Left renal pelvis (tissue), 4 donors: ENCODE data around the gene PRR5. TPM values are rescaled to one million over a fixed set of nuclear protein-coding genes. Genes with fewer than 3 reads are reported as not detected.

Source experiments
- DNase-seq, 4 donors: peaks; one replicate each; pipeline ENCODE4 v3.0.0-alpha.2; 2013; ENCODE audit warnings: low read depth in 4 of 4, low spot score in 3 of 4
- polyA plus RNA-seq, 4 donors: library from polyadenylated mRNA; unstranded; fragments of 120-200 nt; gene quantifications; one replicate each; pipeline ENCODE4 v1.2.1, GENCODE V29; 2013; ENCODE audit not compliant: insufficient read length in 4 of 4

The PRR5 gene
- polyA plus RNA-seq, 4 donors: 18.7 to 36.9 (median 21.2) TPM

DNA sequence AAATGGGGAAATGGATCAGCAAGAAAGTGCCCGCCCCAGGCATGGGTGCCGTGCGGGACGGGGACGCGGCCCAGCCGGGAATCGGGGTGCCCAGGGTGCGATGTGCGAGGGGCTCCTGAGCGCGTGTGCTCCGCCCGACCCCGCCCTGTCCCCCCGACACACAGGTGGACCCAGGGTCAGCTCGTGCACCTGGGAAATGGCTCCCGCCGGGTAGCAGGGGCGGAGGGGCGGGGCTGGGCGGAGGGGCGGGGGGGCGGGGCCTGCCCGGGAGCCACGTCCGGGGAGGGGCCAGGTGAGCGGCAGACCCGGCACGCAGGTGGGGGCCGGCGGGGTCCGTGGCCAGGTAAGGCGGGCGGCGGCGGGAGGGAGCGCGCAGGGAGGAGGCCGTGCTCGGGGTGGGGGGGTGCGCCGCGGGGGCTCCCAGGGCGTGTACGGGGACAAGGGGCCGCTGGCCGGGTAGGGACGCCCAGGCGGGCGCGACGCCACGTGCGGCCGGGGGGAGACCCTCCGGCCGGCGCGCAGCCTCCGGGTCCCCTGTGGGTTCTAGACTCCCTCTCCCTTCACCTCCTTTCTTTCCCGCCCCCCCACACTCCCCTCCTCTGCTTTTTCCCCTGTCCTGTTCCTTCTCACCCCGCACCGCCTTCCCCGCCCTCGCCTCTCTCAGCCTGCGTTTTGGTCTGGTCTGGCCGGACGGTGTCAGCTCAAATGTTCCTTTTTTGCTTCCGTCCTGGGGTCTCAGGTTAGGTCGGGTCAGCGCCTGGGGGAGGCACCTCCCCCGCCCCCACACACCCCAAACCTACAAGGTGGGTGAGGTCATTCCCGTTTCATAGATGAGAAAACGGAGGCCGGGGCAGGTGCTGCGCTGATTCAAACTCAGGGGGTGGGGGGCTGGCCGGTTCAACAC is 50.5 kb downstream of the PRR5 start, which contains the start of gene ARHGAP8:
Gene ARHGAP8, plus strand, starts transcription at position 291 of the 904 bp plus-strand sequence. CDS start 33,953 bp downstream, outside the sequence.
- no peak for DNase-seq

DNA sequence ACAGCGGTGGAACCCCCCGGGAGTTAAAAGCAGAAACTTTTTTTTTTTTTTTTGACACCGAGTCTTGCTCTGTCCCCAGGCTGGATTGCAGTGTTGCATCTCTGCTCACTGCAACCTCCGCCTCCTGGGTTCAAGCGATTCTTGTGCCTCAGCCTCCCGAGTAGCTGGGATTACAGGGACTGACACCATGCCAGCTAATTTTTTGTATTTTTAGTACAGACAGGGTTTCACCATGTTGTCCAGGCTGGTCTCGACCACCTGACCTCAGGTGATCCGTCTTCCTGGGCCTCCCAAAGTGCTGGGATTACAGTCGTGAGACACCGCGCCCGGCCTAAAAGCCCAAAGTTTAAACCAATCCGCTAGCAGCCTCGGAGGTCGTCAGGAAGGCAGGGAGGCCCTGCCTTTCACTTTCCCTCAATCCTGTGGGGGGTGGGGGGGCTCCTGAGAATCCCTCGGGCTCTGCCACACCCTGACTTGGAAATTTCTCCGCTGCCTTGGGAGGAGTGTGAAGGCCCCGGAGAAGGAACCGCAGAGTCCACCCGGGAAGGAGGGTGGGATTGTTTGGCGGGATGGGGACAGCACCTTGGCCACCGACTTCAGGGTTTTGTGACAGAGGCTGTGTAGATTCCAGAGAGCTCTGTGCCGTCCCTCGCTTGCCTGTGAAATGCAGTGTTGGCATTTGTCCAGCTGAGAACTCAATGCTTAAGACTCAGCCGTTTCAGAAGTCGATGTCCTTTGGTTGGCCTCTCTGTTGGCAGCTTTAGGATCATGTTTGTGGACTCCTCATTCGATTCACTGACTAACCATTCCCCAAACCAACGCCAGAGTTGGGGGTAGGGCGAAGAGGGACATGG is 51.4 kb downstream of the PRR5 start:
- DNase-seq: no peak

DNA sequence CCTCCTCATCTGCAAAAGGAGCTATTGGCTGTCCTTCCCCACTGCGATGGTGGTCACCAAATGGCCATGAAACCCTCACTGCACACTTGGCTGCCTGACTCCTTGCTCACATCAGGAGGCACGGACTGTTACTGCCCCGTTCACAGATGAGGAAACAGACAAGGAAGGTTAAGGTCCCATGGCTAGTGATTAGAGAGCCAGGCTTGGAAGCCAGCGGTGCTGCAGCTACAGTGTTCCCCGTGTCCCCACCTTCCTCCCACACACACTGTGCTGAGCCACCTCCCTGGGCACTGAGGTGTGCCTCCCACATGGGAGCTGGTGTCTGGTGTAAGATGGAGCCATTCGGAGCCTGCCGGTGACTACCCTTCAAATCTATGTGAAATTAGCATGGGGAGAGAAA is 53.0 kb downstream of the PRR5 start:
- DNase-seq: no peak

DNA sequence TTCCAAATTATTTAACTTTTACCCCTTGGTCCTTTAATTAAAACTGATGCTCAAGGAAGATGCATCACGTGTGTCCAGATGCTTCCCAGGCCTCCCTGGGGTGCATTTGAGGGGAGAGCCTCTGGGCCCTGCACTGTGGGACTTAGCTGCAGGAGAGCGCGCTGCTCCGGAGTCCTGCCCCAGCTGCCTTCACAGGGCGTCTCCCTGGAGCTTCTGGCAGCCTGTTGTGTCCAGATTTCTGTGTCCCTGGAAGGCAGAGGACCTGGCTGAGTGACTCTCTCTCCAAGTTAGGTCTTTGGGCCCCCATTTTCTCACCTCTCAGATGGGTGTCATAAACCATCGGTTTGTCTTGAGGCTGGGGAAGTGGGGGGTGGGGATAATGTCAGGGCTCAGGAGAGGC is 53.4 kb downstream of the PRR5 start:
- DNase-seq: no peak

DNA sequence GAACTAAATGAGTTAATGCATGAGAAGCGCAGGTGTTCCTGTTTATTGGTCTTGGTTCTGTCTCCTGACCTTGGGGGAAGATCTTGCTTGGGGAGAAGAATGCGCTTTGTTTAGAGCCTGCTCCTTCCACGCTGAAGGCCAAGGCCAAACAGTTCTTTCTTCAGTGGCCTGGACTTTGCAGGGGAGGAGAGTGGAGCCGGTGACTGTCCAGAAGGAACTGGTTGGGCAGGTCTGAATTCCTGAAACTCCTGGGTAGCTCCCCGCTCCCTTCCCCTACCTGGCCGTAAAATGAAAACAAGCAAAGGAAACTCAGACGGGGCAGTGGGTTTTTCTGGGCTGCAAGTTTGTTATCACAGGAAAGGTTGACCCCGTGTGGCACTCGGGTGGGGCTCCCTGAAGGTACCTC is 54.0 kb downstream of the PRR5 start:
- no peak for DNase-seq

DNA sequence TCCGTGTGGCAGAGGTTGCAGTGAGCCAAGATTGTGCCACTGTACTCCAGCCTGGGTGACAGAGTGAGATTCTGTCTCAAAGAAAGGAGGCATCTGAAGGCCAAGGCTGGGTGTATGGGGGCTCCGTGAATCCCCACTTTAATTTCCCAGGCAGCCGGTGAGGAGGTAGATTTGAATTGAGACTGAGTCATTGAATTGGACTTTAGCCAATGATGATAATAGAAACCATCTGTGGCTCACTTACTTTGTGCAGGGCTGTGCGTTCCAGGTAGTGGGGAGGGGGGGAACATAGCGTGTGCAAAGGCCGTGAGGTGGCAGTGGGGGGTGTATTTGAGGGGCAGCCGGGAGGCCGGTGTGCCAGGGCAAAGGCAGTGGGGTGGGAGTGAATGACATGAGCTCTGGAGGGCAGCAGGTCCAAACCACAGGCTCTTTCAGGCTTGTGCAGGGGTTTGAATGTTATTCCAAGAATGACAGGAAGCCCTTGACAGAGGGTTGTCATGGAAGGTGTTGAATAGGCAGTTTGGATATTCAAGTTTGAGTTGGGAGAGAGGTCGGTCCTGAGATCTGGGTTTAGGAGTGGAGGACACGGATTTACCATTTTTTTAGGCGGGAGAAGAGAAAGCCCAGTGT is 56.5 kb downstream of the PRR5 start:
- DNase-seq: no peak

DNA sequence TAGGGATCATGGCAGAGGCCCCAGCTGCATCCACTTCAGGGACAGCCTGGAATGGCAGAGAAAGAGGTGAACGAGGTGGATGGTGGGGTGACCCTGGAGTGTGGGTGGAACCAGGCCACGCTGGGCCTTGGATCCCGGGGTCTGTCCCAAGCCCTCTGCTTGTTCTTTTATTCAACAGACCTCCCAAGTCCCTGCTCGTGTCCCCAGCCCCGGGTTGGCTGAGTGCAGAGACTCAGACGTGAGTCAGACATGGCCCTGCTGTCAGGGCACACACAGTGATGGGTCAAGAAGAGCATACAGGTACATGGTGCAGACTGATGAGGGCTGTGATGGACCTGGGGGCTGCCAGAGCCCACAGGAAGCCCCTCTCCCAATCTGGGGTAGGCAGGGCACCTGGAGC is 57.0 kb downstream of the PRR5 start:
- DNase-seq: no peak

DNA sequence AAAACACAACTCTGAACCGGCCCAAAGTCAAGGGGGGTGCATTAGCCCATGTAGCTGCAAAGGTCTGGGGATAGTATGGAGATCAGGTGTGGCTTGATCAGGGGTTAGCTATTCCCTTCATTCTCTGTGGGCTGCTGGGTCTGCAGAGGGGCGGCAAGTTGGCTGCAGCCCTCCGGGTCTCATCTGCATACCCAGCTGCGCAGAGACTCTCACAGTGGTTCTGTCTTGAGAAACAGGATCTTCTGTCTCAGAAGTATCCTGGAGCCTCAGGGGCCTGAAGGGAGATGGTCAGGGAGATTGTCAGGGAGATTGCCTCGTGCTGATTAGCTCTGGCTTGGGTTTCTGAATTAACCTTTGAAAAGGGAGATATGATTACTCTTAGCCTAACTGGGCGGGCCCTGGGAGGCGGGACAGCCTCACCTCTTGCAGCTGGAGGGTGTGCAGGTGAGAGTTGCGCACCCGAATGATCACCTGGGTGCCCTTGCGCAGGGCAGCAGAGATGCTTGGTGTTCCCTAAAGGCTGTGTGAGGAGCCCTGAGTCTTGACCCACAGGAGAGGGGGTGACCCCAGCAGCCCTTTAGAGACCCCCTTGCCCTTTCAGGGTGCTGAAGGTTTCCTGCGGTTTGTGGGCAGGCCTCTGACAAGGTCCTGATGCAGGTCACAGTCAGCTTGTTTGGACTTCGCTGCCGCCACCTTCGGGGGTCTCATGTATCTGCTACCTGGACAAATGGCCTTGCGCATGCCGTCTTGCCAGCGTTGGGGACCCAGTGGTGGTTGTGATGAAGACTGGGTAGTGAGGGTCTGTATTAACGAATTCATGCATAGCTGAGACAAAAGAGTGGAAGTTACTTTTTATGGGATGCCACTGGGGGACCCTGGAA is 57.7 kb downstream of the PRR5 start:
- no peak for DNase-seq

DNA sequence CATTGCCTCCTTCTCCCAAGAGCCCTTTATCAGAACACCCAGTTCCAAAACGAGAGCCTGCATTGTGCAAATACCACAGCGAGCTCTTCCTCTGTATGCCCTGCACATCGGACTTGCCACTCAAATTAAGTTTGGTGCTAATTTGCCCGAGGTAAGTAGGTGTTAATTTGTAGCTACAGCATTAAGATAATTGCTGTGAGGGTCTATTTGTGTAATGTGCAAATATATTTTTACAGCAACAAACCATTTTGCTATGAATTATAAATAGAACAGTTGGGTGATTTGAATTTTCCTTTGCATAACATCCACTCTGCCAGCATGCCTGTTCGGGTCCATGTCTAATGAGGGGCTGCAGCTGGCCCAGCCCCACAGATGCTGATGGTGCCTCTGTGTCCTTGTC is 58.5 kb downstream of the PRR5 start:
- no peak for DNase-seq

DNA sequence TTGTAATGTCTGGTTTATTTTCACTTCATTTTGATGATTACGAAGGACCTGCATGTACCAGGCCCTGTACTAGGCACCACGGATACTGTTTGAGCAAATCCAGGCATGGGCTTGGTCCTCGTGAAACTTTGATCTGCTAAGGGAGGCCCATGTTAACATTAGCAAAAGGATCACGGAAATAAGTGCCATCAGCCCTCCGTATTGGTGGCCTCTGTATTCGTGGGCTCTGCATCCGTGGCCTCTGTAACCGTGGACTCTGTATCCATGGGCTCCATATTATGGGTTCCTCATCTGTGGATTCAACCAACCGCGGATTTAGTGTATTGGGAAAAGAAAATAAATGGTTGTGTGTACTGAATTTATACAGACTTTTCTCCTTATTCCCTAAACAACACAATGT is 59.0 kb downstream of the PRR5 start:
- DNase-seq: no peak

DNA sequence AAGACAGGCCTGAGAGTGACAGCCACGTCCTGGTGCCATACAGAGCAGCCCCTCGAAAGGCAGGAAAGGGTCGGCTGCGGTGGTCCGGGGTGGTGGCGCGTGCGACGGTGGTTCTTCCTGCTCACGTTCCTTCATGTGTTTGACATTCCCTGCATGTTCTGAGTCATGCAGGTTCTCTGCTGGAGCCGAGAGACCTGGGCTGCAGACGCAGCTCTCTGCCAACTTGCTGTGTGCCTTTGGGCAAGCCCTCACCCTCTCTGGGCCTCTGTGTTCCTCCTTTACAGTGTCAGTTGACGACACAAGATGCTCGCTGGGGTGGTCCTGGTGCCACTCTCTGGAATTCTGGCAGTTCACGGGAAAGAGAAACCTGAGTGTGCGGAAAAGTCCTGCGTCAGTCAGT is 62.4 kb downstream of the PRR5 start:
- DNase-seq: no peak

DNA sequence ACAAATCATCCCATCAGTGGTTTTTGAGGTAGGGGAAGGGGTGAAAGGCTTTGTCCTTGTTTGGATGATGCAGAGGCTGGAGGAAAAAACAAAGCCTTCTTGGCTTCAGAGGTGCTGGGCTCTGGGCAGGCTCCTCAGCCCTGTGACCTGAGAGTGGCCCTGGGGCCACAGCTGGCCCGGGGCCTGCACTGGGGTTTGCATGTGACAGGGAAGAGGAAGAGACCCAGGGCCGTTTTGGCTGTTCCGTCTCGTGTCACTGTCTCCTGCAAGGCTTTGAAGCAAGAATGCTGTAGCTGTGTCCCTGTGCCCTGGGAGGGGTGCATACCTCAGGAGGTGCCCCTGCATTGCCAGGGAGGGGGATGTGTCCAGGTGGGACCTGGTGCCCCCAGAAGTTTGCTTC is 63.0 kb downstream of the PRR5 start:
- no peak for DNase-seq

DNA sequence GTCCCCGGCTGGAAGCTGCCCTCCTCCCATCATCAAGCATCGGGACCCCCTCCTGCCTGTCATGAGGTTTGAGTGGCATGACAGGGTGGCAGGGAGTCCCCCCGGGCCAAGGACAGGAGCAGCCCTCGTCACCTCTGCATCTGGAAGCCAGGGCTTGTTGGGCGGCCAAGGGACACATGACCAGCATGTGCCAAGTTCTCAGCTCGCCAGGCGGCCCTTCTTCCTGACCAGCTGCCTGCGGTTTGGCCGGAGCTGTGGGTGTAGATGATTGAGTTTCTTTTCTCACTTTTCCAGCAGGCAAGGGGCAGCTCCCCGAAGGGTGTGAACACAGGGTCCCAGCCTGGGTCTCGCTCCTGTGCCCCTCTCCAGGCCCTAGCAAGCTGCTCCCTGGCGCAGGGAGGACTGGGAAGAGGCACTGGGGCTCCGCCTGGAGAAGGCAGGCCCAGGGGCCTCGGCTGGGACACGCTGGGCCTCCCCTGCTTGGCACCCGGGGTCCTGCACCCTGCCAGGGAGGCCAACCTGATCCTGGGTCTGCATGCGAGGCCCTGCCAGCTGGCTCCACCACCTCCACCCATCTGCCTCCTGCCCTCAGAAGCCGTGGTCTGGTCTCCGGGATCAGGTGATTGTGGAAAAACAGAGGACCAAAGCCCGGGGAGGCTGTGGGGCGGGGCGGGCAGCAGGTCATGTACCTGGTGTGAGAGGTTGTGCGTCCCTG is 63.7 kb downstream of the PRR5 start:
- DNase-seq: no peak

DNA sequence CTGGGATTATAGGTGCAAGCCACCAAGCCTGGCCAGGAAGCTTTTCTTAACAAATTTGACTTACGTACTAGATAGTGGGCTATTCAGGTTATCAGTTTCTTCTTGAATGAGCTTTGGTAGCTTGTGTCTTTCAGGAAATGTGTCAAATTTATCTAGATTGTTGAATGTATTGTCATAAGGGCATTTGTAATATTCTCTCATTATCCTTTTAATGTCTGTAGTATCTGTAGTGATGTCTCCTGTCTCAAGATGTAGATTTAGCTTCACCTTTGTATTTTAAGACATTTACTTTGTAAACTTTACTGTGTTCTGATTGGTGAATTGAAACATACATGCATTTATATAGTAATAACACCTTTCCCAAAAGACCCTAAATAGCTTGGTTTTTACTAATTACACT is 71.1 kb downstream of the PRR5 start:
- no peak for DNase-seq

DNA sequence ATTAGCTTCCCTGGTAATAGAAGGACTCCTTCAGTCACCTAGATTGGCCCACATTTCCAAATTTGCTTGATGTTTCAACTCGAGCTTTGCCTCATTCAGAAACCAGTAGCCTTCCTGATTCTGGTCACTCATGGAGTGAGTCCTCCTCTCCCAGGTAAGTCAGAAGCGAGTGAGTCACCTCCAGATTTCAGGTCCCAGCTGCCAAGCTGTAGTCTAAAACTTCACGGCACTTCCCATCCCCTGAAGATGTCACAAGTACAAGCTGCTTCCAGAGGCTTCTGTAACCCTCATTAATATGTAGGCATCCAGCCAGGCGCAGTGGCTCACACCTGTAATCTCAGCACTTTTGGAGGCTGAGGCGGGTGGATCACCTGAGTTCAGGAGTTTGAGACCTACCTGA is 73.9 kb downstream of the PRR5 start:
- DNase-seq: no peak

DNA sequence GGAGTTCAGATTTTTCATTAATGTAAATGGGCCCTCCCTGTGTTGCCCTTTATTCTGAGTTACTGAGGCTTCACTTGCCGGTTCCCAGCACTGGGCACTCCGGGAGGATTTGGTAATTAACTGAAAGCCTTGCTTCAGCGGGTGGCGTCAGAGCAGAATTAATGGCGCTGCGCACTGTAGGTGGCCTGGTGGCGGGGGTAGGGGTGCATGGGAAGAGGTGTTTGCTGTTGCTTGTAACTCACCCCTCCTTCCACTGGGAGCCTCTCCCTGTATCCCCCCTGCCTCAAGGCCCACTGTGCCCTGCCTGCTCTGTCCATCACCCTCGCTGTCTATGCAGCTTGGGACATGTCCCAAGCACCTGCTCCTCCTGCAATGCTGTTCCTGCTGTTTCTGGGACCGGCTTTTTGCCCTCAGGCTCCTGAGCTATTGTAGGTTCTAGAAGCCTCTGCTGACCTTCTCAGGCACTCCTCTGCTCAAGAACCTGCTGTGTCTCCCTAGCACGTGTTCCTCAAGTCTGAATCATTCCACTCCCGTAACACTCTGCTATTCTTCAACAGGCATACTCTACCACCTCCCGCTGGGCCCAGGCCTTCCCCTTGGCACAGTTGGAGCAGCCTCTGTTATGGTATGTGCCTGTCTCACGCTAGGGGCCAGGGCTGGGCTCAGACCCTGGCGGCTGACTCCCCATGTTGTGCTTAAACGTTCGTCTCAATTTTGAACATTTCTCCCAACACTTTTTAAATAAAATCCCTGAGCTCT is 74.8 kb downstream of the PRR5 start:
- no peak for DNase-seq

DNA sequence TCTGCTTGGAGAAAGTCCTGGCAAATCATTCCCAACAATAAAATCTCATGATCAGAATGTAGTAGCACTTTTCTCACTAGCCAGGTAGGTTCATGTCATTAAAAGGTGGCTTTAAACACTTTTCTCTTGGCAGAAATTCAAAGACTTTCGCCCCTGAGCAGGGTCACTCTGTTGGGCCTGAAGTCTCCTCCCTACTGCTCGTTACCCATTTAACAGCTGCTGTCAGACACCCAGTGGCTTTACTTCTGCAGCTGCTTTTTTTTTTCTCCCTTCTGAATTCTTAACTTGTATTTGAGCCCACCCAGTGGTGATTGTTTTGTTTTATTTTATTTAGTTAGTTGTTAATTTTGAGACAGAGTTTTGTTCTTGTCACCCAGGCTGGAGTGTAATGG is 75.4 kb downstream of the PRR5 start:
- DNase-seq: no peak

DNA sequence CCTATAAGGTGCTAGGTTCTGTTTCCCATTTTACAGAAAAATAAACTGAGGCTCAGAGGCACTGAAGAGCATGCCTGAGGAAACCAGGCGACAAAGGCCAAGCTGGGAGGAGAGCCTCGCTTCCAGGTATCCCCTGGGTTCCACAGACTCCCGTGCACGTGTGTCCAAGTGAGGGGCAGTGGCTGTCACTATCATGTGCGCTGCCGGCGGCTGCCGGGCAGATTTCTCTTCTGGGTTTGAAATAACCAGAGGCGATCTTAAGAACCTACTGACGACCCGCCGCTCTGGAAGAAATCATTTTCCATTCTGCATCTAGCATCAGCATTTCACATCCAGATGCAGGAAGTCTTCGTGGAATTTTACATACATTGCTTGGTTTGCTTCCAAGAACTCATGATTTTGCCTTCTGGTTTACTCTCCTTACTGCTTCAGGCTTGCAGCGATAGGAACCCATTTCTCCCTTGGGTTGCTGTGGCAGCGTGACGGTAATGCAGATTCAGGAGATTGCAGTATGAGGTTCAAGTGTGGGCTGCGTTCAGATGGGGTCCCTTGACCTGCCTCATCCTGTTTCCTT is 79.0 kb downstream of the PRR5 start:
- no peak for DNase-seq
